ENCODE data around the gene AUTS2.

Gene AUTS2

GRCh38 chr7:70294211-70294911 is 696.1 kb downstream of the AUTS2 start:
- H3K4me3 ChIP-seq (ENCODE audit: low read depth, low read length) = no peak overlapping the region
- no peak for TF ChIP-seq CTCF (IDR thresholded peaks at IDR 0.05; ENCODE audit: low read depth, low read length)

GRCh38 chr7:70298780-70299471 is 700.7 kb downstream of the AUTS2 start:
- no peak for TF ChIP-seq CTCF (IDR thresholded peaks at IDR 0.05; ENCODE audit: low read depth, low read length)
- no peak overlapping the region for H3K4me3 ChIP-seq (ENCODE audit: low read depth, low read length)

- no peak overlapping the region for H3K4me3 ChIP-seq (ENCODE audit: low read depth, low read length)
- TF ChIP-seq CTCF (IDR thresholded peaks at IDR 0.05; ENCODE audit: low read depth, low read length) = no peak
Observed at GRCh38 chr7:70299472-70299807, 701.2 kb downstream of the AUTS2 start.

- TF ChIP-seq CTCF (IDR thresholded peaks at IDR 0.05; ENCODE audit: low read depth, low read length) = no peak
- H3K4me3 ChIP-seq (ENCODE audit: low read depth, low read length) = no peak overlapping the region
Observed at GRCh38 chr7:70301673-70302185, 703.5 kb downstream of the AUTS2 start.

- H3K4me3 ChIP-seq (ENCODE audit: low read depth, low read length) = no peak overlapping the region
- TF ChIP-seq CTCF (IDR thresholded peaks at IDR 0.05; ENCODE audit: low read depth, low read length) = no peak
Observed at GRCh38 chr7:70303309-70303708, 705.0 kb downstream of the AUTS2 start.

GRCh38 chr7:70303780-70304179 is 705.5 kb downstream of the AUTS2 start:
- H3K4me3 ChIP-seq (ENCODE audit: low read depth, low read length) = no peak overlapping the region
- no peak for TF ChIP-seq CTCF (IDR thresholded peaks at IDR 0.05; ENCODE audit: low read depth, low read length)

GRCh38 chr7:70306173-70306572 is 707.9 kb downstream of the AUTS2 start:
- no peak overlapping the region for H3K4me3 ChIP-seq (ENCODE audit: low read depth, low read length)
- no peak for TF ChIP-seq CTCF (IDR thresholded peaks at IDR 0.05; ENCODE audit: low read depth, low read length)
